Pancreas (tissue), 10 donors: Measurements from ENCODE around the gene FTO. TPM values are rescaled to one million over a fixed set of nuclear protein-coding genes. Genes with fewer than 3 reads are reported as not detected.

Experiments
- ATAC-seq, 4 donors: fragments of 200-7000 bp; cut with Tn5 transposase; one replicate each; pipeline versions ENCODE4 v1.8.0 to v1.9.1; 2020; ENCODE audit warnings: mild to moderate bottlenecking in 4 of 4, moderate library complexity in 4 of 4
- DNase-seq, 6 donors: peaks; one replicate each; pipeline ENCODE4 v3.0.0-alpha.2; 2020
- FAIRE-seq: peaks from 2 replicates; lab custom pipeline; 2012; peaks lifted over from hg19 to GRCh38; lab: Jason Lieb, UNC
- H3K27ac ChIP-seq, 4 donors: fragments of 200-600 bp; sonication (generic); 1 replicate in 3 of 4; 2 replicates in 1 of 4; pipeline versions ENCODE4 v1.5.0 to v1.8.0; 2020
- H3K27me3 ChIP-seq, 4 donors: fragments of 200-600 bp; one replicate each; pipeline ENCODE4 v1.8.0; 2021
- H3K36me3 ChIP-seq, 3 donors: fragments of 200-600 bp; sonication (generic) in 1 of 3; one replicate each; pipeline versions ENCODE4 v1.5.0 to v1.8.0; 2020 to 2021
- H3K4me1 ChIP-seq, 3 donors: fragments of 200-600 bp; one replicate each; pipeline ENCODE4 v1.8.0; 2021
- H3K4me3 ChIP-seq, 4 donors: fragments of 200-600 bp; sonication (generic) in 2 of 4; one replicate each; pipeline versions ENCODE4 v1.5.0 to v1.8.0; 2020 to 2021
- H3K9me3 ChIP-seq, 4 donors: fragments of 200-600 bp; one replicate each; pipeline ENCODE4 v1.8.0; 2021
- CTCF ChIP-seq, 4 donors: fragments of 200-600 bp; sonication (generic) in 3 of 4; IDR thresholded peaks; one replicate each; pipeline versions ENCODE4 v1.5.0 to v1.8.0; 2021; ENCODE audit warnings: antibody characterized with exemption in 4 of 4
- WGBS, 2 donors: extraction: QIAGEN DNeasy Blood & Tissue Kit; methylation state at CpG; one replicate each; pipeline ENCODE4 v1.1.7; 2013; 5-methylcytosine and 5-hydroxymethylcytosine counted together
- intact Hi-C, 3 donors: fragments of 100-400 bp; cut with DNase I; formaldehyde crosslinking; loops; one replicate each; pipeline versions ENCODE4 v1.11.1 to v1.14.2; 2022
- polyA plus RNA-seq, 2 donors: library from polyadenylated mRNA; stranded (reverse); fragments of 200-250 nt; gene quantifications; one replicate each; pipeline ENCODE4 v1.2.3, GENCODE V29; 2013
- total RNA-seq, 6 donors: library from RNA; stranded (reverse); fragmentation: NEBNext Ultra II Directional in 4 of 6; extraction: Animal tissue kit (Norgen Biotek cat#: 25700) in 4 of 6; gene quantifications; one replicate each; pipeline versions ENCODE4 v1.2.1 to v1.2.4, GENCODE V29; 2021 to 2023
- donor health status: healthy with polysubstance abuse.
- donor health status: DM: no; HTN: no; CAD: no; lungs with moderate emphysema.
- donor health status: DM: no; HTN: no; CAD: no.
- donor health status: control.
- donor health status: control.
- donor health status: Bipolar disorder and iron deficiency.
- donor health status: DM: yes; HTN: yes; CAD: no.
- donor health status: DM: no; HTN: no; CAD: no.
- donor health status: DM: no; HTN: no; CAD: no.
- donor health status: DM: yes; HTN: yes; CAD: no.

Gene FTO
- total and polyA plus RNA-seq, 8 donors = 7.6 to 45.0 (median 31.7) TPM

GRCh38 chr16:53779186-53779585 is 75.2 kb downstream of the FTO start:
- TF ChIP-seq CTCF (IDR thresholded peaks at IDR 0.05) = no peak
- H3K27me3 ChIP-seq = no peaks in the 10 kb centered on the region
- no peaks in the 10 kb centered on the region for H3K9me3 ChIP-seq
- H3K27ac ChIP-seq = peak overlapping the region in 2 of 4 donors; percentile 3 to 25
- peaks cover 40 to 69% (median 47%) of the 10 kb centered on the region in 3 donors for H3K4me1 ChIP-seq
- WGBS, 2 donors = 64% methylated on average over 3 of the region's 3 CpGs
- DNase-seq (no peak), ATAC-seq (no peak), FAIRE-seq (no peak)
- intact Hi-C loops = no loop called here
- no peak overlapping the region for H3K4me3 ChIP-seq
- H3K36me3 ChIP-seq = no peaks in the 10 kb centered on the region

GRCh38 chr16:53780051-53780450 is 76.1 kb downstream of the FTO start:
- ATAC-seq (peak; percentile 57 to 67 (median 59)), DNase-seq (peak in 2 of 6 donors; percentile 15 to 25), FAIRE-seq (no peak)
- no peak overlapping the region for H3K4me3 ChIP-seq
- no peaks in the 10 kb centered on the region for H3K27me3 ChIP-seq
- H3K9me3 ChIP-seq = no peaks in the 10 kb centered on the region
- no peak for TF ChIP-seq CTCF (IDR thresholded peaks at IDR 0.05)
- intact Hi-C loops = no loop called here
- H3K4me1 ChIP-seq = peaks cover 40 to 67% (median 47%) of the 10 kb centered on the region in 3 donors
- peak overlapping the region in 3 of 4 donors; percentile 3 to 48 (median 25) for H3K27ac ChIP-seq
- H3K36me3 ChIP-seq = no peaks in the 10 kb centered on the region
- WGBS, 2 donors = 75 to 76% methylated on average over 3 of the region's 3 CpGs

GRCh38 chr16:53781023-53781605 is 77.2 kb downstream of the FTO start:
- WGBS, 2 donors = 75 to 79% methylated on average over 1 of the region's 1 CpG
- Histone ChIP-seq H3K36me3 (no peaks in the 10 kb centered on the region), H3K4me1 (peaks cover 33 to 56% (median 43%) of the 10 kb centered on the region in 3 donors), H3K4me3 (no peak overlapping the region), H3K9me3 (no peaks in the 10 kb centered on the region), H3K27me3 (no peaks in the 10 kb centered on the region), H3K27ac (peak overlapping the region in 2 of 4 donors; percentile 11 to 40)
- intact Hi-C loops = no loop called here
- FAIRE-seq = no peak
- ATAC-seq = peak; percentile 78 to 87 (median 80)
- TF ChIP-seq CTCF (IDR thresholded peaks at IDR 0.05) = no peak
- DNase-seq = no peak

- no peaks in the 10 kb centered on the region for H3K27me3 ChIP-seq
- ATAC-seq = peak in 2 of 4 donors; percentile 46 to 56
- no peaks in the 10 kb centered on the region for H3K9me3 ChIP-seq
- H3K27ac ChIP-seq = peak overlapping the region in 2 of 4 donors; percentile 11 to 40
- no peaks in the 10 kb centered on the region for H3K36me3 ChIP-seq
- intact Hi-C loops = no loop called here
- TF ChIP-seq CTCF (IDR thresholded peaks at IDR 0.05) = no peak
- 19 to 42% methylated on average over 3 of the region's 3 CpGs for WGBS, 2 donors
- H3K4me3 ChIP-seq = no peak overlapping the region
- peaks cover 27 to 49% (median 35%) of the 10 kb centered on the region in 3 donors for H3K4me1 ChIP-seq
- no peak for DNase-seq
- FAIRE-seq = no peak
Measured at GRCh38 chr16:53782148-53782547, 78.2 kb downstream of the FTO start.

- no peak for FAIRE-seq
- WGBS, 2 donors = 92 to 93% methylated on average over 1 of the region's 1 CpG
Measured at GRCh38 chr16:53784291-53784690, 80.3 kb downstream of the FTO start.

More at GRCh38 chr16:53784291-53784690, 80.3 kb downstream of the FTO start:
- H3K9me3 ChIP-seq = no peaks in the 10 kb centered on the region
- TF ChIP-seq CTCF (IDR thresholded peaks at IDR 0.05) = no peak
- DNase-seq (no peak), ATAC-seq (no peak)
- no peak overlapping the region for H3K4me3 ChIP-seq
- peaks cover 11 to 34% (median 25%) of the 10 kb centered on the region in 3 donors for H3K4me1 ChIP-seq
- no peak overlapping the region for H3K27ac ChIP-seq
- no peaks in the 10 kb centered on the region for H3K27me3 ChIP-seq
- intact Hi-C loops = no loop called here
- H3K36me3 ChIP-seq = no peaks in the 10 kb centered on the region
